Activated T-cell treated with anti-CD3 and anti-CD28 coated beads for 4 hours (primary cell): Measurements from ENCODE around the gene EFCAB11.

Experiments used
- DNase-seq: peaks from one replicate; pipeline ENCODE4 v3.0.0-alpha.2; 2020

The EFCAB11 gene

DNA sequence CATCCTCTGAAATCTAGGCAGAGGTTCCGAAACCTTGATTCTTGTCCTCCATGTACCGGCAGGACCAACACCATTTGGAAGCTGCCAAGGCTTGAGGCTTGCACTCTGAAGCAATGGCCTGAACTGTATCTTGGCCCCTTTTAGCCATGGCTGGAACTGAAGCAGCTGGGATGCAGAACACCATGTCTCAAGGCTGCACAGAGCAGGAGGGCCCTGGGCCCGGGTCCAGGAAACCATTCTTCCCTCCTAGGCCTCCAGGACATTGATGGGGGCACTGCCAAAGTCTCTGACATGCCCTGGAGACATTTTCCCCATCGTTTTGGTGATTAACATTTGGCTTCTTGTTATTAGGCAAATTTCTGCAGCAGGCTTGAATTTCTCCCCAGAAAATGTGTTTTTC, 198.7 kb downstream of the EFCAB11 start:
- no peak for DNase-seq

DNA sequence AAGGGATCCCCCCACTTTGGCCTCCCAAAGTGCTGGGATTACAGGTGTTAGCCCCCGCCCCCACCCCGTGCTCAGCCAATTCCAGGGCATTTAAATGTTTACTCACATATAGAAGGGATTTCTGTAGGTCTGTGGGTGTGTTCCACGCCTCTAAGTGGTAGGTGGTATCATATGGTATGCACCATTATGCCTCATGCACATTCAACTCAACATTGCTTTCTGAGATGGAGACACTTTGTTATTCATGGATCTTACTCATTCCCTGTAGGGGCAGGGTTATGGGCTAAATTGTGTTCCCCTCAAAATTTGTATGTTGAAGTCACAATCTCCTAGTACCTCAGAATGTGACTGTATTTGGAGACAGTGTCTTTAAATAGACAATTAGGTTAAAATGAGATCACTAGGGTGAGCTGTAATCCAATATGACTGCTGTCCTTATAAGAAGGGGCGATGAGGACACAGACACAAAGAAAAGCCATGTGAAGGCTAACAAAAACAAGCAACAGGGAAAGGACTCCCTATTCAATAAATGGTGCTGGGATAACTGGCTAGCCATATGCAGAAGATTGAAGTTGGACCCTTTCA, 200.6 kb downstream of the EFCAB11 start:
- DNase-seq, result no peak

DNA sequence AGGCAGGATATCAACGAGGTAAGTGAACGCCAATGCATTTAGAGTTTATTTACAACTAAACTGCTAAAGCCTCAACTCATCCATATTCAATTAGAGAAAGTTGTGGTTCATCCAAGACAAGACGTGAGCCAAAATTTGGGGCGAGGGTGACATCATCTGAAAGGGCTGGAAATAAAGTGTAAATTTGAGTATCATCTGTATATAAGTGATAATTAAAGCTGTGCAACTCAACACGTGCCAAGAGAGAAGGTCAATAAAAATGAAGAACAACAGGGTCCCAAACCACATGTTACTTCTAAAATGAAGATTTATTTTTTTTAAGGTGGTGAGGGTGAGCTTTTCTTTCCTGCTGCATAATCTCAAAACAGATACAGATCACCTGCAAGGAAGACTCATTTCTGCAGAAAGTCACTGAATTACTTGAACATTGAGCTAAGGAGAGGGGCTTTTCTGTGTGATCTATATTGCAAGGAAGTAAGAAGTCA, 203.6 kb downstream of the EFCAB11 start:
- no peak for DNase-seq

DNA sequence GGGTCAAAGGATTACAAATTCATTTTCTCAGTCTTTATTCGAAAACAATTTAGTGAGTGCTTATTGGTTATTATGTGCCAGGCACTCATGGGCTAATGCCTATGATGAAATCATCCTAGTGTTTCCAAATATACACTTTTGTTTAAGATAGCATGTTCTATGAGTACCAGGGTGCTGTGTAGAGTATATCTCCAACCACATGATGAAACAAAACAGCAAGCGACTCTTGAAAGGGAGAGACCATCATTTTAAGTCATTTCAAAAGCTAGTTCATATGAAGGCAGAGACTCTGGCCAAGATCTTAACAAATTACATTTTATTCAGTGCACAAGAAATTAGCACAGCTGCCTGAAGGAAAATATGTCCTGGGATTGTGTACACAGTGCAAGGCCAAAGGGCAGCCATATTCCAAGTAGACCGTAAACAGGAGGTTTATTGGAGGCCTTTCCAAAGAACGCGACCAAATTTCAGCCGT, 204.2 kb downstream of the EFCAB11 start:
- no peak for DNase-seq

DNA sequence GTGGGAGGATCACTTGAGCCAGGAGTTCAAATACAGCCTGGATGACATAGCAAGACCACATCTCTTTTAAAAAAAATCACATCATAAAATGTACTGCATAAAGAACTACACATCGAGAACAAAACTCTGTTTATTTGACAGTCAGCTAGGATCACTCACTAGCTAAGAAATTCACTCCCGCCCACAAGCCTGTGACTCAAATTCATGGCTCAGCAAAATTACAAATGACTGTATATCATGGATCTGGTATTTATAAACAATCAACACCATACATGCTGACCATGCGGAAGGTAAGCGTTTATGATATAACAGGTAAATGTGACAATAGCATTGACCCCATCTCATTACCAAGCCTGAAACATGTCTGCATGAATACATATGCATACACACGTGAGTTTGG, 206.5 kb downstream of the EFCAB11 start:
- no peak for DNase-seq

DNA sequence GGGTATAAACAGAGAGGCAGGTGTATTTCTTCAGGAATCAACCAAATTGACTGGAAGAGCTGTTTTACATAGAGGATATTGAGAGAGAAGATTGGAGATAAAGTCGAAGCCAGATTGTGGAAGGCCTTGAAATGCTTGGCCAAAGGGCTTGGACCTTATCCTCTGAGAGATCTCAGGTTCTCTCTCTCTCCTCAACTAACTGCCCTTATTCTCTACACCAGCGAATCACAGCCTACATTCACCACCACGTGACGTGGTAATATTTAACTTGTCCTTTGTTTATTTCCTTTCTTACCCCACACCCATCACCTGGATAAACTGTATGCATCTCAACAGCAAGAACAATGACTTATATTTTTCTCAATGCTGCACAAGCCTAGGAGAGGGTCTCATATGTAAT, 207.4 kb downstream of the EFCAB11 start:
- DNase-seq, result no peak

DNA sequence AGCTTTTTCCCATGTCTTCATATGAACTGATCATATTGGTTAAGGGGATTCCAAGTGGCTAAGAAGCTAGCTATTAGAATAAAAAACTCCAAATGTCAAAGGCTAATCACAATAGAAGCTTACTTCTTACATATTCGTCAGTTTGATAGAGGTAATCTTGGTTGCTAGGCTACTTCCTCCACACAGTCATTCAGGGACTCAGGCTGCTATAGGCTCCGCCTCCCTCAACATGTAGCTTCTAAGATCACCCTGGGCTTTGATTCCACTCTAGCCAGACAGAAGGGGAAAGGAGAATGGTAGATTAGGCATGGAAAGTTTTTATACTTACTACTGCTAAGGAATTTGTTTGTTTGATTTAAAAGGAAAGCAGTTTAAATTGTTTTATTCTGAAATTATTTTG, 207.9 kb downstream of the EFCAB11 start:
- no peak for DNase-seq

DNA sequence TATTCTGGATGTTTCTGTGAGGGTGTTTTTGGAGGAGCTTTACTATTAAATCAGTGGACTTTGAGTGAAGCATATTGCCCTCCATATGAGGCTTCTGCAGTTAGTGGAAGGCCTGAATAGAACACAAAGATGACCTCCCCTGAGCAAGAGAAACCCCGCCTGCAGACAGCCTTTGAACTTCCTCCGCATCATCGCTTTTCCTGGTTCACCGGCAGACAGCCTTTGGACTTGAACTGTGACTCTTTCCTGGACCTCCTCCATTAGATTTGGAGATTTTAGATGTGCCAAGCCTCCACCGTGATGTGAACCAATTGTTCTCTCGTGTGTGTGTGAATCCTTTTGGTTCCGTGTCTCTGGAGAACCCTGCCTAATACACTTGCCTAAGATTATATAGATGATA, 208.4 kb downstream of the EFCAB11 start:
- DNase-seq, result no peak
